ENCODE measurements around the gene SEPTIN8.

The SEPTIN8 gene

DNA sequence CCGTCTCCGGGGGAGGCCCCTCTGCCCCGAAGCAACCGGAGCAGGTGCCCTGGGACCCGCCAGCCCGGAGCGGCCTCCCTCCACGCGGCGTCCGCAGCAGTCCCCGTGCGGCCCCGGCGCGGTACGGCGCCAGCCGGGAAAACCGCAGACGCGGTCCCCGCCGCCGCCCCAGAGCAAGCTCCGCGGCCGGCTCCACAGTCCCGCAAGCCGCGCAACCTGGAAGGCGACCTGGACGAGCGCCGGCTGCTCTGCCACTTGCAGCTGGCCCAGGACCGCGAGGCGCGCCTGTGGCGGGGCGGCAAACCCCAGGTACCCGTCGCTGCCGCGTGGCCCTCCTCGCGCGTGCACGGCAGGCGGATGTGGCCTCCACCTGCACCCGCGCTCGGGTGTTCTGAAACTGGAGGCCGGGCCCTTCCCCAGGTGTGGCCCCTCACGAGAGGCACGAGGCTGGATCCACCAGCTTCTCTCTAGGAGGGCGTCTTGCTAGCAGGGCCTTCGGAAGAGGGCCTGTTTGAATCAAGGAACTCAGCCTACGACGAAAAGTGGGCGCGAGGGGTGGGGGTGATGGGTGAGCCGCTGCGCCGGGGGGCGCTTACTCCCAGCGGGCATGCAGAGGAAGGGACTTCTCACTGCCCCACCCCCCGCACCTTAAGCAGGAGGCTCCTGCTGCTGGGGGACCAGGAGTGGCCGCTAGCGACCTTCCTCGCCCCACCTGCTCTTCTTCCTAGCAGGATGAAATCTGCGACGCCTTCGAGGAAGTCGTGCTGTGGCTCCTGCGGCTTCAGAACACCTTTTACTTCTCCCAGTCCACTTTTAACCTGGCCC, 29.2 kb downstream of the SEPTIN8 start:
- no peak for DNase-seq (ENCODE audit: low spot score)

DNA sequence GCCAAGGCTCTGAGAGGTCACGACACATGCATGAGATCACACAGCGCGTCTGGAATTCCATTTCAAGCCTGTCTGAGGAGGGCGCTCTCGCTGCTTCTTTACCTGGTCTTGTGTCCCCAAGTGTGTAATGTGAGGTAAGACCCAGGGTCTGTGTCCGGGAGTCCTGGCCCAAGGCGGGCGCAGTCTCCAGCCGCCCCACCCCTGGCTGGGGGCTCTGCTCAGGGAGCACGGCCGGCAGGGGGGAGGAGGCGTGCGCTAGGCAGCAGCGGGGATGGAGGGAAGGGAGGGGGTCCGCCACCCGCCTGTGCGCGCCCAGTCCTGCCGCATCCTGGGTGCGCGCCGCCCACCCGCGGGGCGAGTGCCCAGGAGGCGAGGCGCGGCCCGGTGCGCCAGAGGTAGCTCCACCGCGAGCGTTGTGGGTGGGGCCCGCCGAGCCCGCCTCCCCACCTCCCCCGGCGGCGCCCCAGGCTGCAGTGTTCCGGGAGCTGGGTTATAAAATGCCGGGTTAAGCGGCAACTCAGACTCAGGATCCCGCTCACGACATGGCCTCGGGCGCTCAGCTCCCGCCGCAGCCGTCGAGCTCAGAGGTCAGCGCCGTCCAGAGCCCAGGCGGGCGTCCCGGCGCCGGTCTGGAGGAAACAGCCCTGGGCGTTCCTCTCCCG, 30.0 kb downstream of the SEPTIN8 start, which contains the start of gene CCNI2:
TSS of gene CCNI2 (plus strand) at position 473 of the 662 bp plus-strand sequence. CDS start at position 543, 70 bp downstream.
- DNase-seq (ENCODE audit: low spot score): no peak

GRCh38 chr5:132746592-132746953, 30.5 kb downstream of the SEPTIN8 start:
- no peak for DNase-seq (ENCODE audit: low spot score)

GRCh38 chr5:132744659-132745058, 32.4 kb downstream of the SEPTIN8 start:
- DNase-seq (ENCODE audit: low spot score): no peak

DNA sequence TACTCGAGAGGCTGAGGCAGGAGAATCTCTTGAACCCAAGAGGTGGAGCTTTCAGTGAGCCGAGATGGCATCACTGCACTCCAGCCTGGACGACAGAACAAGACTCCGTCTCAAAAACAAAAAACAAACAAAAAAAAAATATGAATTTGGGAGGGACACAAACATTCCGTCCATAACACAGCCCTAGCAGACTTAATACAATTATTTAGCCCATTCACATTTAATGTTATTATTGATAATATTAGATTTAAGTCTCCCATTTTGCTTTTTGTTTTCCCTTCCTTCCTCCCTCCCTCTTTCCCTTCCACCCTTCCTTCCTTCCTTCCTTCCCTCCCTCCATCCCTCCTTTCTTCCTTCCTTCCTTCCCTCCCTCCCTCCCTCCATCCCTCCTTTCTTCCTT, 34.4 kb downstream of the SEPTIN8 start:
- no peak for DNase-seq (ENCODE audit: low spot score)

- no peak for DNase-seq (ENCODE audit: low spot score)
Measured at GRCh38 chr5:132742158-132742557, 34.9 kb downstream of the SEPTIN8 start.

DNA sequence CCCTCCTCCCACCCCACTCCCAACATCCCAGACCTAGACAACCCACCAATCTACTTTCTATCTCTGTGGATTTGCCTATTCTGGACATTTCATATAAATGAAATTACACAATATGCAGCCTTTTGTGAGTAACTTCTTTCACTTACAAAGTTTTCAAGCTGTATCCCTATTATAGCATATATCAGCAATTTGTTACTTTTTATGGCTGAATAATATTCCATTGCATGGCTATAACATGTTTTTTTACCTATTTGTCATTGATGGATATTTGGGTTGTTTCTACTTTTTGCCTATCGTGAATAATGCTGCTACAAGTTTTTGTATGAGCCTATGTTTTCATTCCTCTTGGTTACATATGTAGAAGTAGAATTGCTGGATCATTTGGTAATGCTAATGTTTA, 37.8 kb downstream of the SEPTIN8 start:
- no peak for DNase-seq (ENCODE audit: low spot score)

DNA sequence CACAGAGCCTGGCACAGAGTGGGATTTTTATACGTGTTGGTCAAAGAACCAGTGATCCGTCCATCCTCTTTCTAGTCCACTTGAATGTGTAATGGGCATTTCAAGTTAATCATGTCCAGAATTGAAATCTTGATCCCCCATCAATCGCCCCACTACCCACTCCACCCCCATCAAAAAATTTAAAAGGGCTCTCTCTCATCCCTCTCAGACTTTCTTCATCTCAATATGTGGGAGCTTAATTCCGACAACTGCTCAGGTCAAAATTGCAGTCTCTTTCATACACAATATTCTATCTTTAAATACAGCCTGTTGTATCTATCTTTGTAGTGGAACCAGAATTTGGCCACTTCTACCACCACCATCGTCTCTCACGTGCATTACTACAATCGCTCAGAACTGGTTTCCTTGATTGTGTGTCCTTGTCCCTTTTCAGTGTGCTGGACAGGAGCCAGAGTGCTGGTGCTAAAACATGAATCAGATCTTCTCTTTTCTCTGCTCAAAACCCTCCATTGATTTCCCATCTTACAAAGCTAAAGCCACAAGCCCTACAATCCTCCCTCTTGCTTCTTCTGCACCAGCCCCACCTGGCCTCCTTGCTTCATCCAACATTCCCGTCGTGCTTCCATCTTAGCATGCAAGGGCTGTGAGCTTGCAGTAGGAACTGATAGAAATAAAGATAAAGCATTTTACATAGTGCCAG, 38.9 kb downstream of the SEPTIN8 start:
- no peak for DNase-seq (ENCODE audit: low spot score)

GRCh38 chr5:132736853-132737833, 39.9 kb downstream of the SEPTIN8 start, which contains the start of gene KIF3A:
Gene KIF3A, minus strand, starts transcription at chr5:132737546. Its CDS starts 127 bp downstream, at chr5:132737419.
- DNase-seq (ENCODE audit: low spot score): peak; percentile 99

- DNase-seq (ENCODE audit: low spot score): no peak
Measured at GRCh38 chr5:132734687-132735086, 42.4 kb downstream of the SEPTIN8 start.

DNA sequence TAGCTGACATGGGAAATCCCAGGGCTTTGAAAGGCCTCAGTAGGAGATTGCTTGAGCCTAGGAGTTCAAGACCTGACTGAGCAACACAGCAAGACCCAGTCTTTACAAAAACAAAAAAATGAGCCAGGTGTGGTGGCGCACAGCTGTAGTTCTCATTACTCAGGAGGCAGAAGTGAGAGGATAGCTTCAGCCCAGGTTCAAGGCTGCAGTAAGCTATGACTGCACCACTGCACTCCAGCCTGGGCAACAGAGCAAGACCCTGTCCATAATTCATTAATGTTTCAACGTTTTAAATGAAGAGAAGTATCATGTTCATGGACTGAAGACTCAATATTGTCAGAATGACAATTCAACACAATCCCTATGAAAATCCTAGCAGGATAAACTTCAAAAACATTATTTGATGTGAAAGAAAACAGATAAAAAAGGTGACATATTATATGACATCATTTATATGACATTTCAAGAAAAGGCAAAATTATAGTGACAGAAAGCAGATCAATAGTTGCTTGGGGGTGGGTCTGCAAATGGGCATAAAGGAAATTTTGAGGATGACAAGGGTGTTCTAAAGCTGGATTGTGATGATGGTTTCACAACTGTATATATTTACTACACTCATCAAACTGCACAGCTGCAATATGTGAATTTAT, 43.4 kb downstream of the SEPTIN8 start:
- DNase-seq (ENCODE audit: low spot score): no peak

- no peak for DNase-seq (ENCODE audit: low spot score)
Measured at GRCh38 chr5:132729896-132730295, 47.1 kb downstream of the SEPTIN8 start.

DNA sequence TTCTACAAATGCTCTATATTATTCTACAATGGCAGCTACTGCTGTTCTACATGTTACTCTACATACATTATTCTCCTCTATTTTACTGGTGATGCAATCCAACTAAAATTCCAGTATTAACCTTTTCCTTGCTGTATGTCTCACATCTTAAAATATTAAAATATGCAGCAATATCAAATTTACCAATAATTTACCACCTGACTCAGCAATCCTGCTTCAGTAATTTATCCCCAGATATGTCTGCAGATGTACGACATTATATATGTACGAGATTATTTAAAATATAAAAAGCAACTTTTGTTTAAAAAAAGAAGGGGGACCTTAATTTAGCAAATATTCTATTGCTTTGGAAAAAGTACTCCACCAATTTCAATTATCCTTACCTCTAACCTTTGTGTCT, 51.3 kb downstream of the SEPTIN8 start:
- no peak for DNase-seq (ENCODE audit: low spot score)

GRCh38 chr5:132718544-132719312, 58.3 kb downstream of the SEPTIN8 start:
- DNase-seq (ENCODE audit: low spot score): no peak

DNA sequence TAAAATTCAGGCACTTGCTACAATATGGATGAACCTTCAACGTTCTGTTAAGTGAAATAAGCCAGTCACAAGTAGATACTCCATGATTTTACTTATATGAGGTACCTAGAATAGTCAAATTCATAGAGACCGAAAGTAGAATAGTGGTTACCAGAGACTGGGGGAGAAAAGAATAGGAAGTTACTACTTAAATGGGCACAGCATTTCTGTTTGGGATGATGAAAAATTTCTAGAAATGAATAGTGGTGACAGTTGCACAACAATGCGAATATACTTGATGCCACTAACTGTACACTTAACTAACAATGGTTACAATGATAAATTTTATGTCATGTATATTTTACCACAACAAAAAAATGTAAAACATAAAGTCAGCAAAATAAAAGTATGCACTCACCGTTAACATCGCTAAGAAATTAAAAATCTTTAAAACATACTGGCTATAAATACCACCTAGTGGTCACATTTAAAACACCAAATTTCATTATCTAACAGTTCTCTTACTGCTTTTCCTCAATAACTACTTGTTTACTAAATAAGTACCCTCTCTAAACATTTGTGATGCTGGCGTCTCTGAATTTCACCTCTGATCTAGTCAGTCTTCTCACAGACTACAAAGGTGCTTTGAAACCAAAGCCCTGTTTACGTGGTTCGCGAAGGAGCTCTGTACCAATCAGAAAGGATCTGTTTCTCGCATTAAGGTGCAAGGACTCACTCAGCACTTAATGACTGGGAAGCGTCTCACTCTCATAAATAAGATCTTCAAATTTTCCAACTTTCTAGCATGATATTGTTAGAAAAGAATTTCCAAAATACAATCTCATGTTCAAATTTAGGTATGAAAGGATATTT, 62.4 kb downstream of the SEPTIN8 start:
- peak; percentile 30 for DNase-seq (ENCODE audit: low spot score)

- no peak for DNase-seq (ENCODE audit: low spot score)
Measured at GRCh38 chr5:132708645-132709044, 68.4 kb downstream of the SEPTIN8 start.

DNA sequence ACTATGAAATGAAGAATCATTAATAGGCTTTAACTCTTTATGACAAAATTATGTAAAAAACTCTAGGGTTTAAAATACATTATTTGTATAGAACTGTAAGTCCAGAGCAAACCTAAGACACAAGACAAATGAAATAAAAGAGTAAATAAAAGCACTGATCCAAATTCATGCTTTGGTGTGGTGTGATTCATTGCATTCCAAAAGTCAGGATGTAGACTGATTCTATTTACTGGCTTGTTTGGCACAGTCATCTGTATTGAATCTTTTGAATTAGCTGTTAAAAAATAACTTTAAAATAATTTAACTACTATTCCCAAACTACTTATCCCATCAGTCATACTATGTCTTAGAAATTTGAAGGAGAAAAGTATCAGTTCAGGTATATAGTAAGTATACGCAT, 72.2 kb downstream of the SEPTIN8 start:
- DNase-seq (ENCODE audit: low spot score): no peak

Data from NAMALWA (cell line).